ENCODE measurements around the gene TTLL11. TPM values are rescaled to one million over a fixed set of nuclear protein-coding genes. Genes with fewer than 3 reads are reported as not detected.

TTLL11 gene
- total and polyA plus RNA-seq, 4 donors = 3.6 to 7.8 (median 5.9) TPM

GRCh38 chr9:121876255-121876654 lies 216.9 kb downstream of the TTLL11 start:
- no peak overlapping the region for H3K9ac ChIP-seq (ENCODE audit: insufficient read depth in 1 of 2, low read length in 2 of 2)
- no peak for ATAC-seq (ENCODE audit: insufficient read depth, low FRiP score)
- H3K4me1 ChIP-seq (ENCODE audit: control insufficient read depth in 5 of 5, insufficient read depth in 5 of 5, low read length in 5 of 5) = peaks cover 0 to 3% (median 0%) of the 10 kb centered on the region in 5 donors
- no peak overlapping the region for H3K27ac ChIP-seq (ENCODE audit: low read depth in 1 of 2, low read length in 1 of 2)
- TF ChIP-seq, protein P1, sequence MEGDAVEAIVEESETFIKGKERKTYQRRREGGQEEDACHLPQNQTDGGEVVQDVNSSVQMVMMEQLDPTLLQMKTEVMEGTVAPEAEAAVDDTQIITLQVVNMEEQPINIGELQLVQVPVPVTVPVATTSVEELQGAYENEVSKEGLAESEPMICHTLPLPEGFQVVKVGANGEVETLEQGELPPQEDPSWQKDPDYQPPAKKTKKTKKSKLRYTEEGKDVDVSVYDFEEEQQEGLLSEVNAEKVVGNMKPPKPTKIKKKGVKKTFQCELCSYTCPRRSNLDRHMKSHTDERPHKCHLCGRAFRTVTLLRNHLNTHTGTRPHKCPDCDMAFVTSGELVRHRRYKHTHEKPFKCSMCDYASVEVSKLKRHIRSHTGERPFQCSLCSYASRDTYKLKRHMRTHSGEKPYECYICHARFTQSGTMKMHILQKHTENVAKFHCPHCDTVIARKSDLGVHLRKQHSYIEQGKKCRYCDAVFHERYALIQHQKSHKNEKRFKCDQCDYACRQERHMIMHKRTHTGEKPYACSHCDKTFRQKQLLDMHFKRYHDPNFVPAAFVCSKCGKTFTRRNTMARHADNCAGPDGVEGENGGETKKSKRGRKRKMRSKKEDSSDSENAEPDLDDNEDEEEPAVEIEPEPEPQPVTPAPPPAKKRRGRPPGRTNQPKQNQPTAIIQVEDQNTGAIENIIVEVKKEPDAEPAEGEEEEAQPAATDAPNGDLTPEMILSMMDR (IDR thresholded peaks at IDR 0.05; ENCODE audit: control extremely low read depth, extremely low read depth) = no peak
- no peaks in the 10 kb centered on the region for H3K36me3 ChIP-seq (ENCODE audit: control insufficient read depth in 4 of 4, insufficient read depth in 4 of 4, low read length in 4 of 4)
- WGBS, 2 donors = 86 to 89% methylated on average over 2 of the region's 2 CpGs
- DNase-seq = no peak
- H3K4me3 ChIP-seq = no peak overlapping the region
- H3K27me3 ChIP-seq (ENCODE audit: control insufficient read depth in 3 of 3, insufficient read depth in 3 of 3, low read length in 2 of 3) = no peaks in the 10 kb centered on the region
- no peaks in the 10 kb centered on the region for H3K9me3 ChIP-seq (ENCODE audit: control insufficient read depth in 4 of 4, insufficient read depth in 3 of 4, low read length in 3 of 4)

GRCh38 chr9:121874524-121874923 lies 218.6 kb downstream of the TTLL11 start:
- no peaks in the 10 kb centered on the region for H3K9me3 ChIP-seq (ENCODE audit: control insufficient read depth in 4 of 4, insufficient read depth in 3 of 4, low read length in 3 of 4)
- no peak overlapping the region for H3K4me3 ChIP-seq
- H3K4me1 ChIP-seq (ENCODE audit: control insufficient read depth in 5 of 5, insufficient read depth in 5 of 5, low read length in 5 of 5) = peaks cover 0 to 3% (median 0%) of the 10 kb centered on the region in 5 donors
- H3K36me3 ChIP-seq (ENCODE audit: control insufficient read depth in 4 of 4, insufficient read depth in 4 of 4, low read length in 4 of 4) = peaks cover 0 to 2% (median 0%) of the 10 kb centered on the region in 4 donors
- H3K9ac ChIP-seq (ENCODE audit: insufficient read depth in 1 of 2, low read length in 2 of 2) = no peak overlapping the region
- 95 to 96% methylated on average over 6 of the region's 6 CpGs for WGBS, 2 donors
- no peak for ATAC-seq (ENCODE audit: insufficient read depth, low FRiP score)
- no peaks in the 10 kb centered on the region for H3K27me3 ChIP-seq (ENCODE audit: control insufficient read depth in 3 of 3, insufficient read depth in 3 of 3, low read length in 2 of 3)
- DNase-seq = no peak
- H3K27ac ChIP-seq (ENCODE audit: low read depth in 1 of 2, low read length in 1 of 2) = no peak overlapping the region
- TF ChIP-seq, protein P1 (IDR thresholded peaks at IDR 0.05; ENCODE audit: control extremely low read depth, extremely low read depth) = no peak

DNA sequence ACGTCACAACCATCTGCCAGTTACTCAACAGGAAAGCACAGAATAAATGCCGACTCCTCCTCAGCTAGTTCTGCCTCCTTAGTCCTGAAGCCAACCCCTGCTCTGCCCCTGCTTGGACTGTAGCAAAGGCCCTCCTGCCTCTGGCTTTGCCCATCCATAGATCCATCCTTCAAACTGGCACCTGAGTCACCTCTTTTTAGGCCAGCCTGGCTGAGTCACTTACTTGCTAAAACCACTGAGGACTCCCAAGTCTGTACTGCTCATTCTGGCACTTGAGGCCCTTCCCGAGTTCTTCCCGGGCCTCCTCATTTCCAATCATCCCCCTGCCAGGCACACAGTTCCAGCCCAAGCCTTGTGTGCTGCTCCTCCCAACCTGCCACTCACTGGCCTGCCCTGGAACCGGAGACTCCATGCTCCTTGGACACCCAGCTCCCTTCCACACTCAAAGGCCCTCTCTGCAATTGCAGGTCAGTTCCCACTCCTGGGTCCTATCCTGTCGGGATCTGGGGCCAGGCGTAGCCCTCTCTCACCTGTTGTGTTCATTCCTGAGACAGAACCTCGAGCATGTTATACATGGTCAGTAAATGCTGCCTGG lies 221.6 kb downstream of the TTLL11 start:
- Histone ChIP-seq H3K27ac (ENCODE audit: low read depth in 1 of 2, low read length in 1 of 2) (no peak overlapping the region), H3K4me1 (ENCODE audit: control insufficient read depth in 5 of 5, insufficient read depth in 5 of 5, low read length in 5 of 5) (peaks cover 0 to under 1% (median 0%) of the 10 kb centered on the region in 5 donors), H3K9ac (ENCODE audit: insufficient read depth in 1 of 2, low read length in 2 of 2) (no peak overlapping the region), H3K36me3 (ENCODE audit: control insufficient read depth in 4 of 4, insufficient read depth in 4 of 4, low read length in 4 of 4) (peaks cover 0 to 2% (median 0%) of the 10 kb centered on the region in 4 donors), H3K27me3 (ENCODE audit: control insufficient read depth in 3 of 3, insufficient read depth in 3 of 3, low read length in 2 of 3) (no peaks in the 10 kb centered on the region), H3K4me3 (no peak overlapping the region), H3K9me3 (ENCODE audit: control insufficient read depth in 4 of 4, insufficient read depth in 3 of 4, low read length in 3 of 4) (no peaks in the 10 kb centered on the region)
- WGBS, 2 donors = 77 to 89% methylated on average over 8 of the region's 8 CpGs
- TF ChIP-seq, protein P1 (IDR thresholded peaks at IDR 0.05; ENCODE audit: control extremely low read depth, extremely low read depth) = no peak
- DNase-seq (no peak), ATAC-seq (ENCODE audit: insufficient read depth, low FRiP score) (no peak)

DNA sequence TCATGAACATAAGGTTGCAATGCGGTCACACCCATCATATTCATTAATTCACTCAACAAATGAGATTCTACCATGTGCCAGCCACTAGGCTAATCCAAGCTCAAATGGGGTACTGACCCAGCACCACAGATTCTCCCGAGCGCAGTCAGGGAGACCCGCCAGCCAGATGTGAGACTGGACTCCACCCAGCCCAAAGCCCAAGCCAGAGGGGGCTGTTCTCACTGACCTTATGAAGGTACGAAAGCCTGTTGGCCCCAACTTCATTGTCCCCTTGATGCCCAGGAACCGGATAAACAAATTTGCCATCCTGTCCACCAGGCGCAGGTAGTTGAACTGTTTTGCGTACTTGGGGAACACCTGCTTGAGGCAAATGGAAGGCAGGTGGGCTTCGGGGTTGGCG lies 222.8 kb downstream of the TTLL11 start:
- DNase-seq = no peak
- 97 to 98% methylated on average over 10 of the region's 10 CpGs for WGBS, 2 donors

More for the DNA sequence above, 222.8 kb downstream of the TTLL11 start:
- Histone ChIP-seq H3K27ac (ENCODE audit: low read depth in 1 of 2, low read length in 1 of 2) (no peak overlapping the region), H3K36me3 (ENCODE audit: control insufficient read depth in 4 of 4, insufficient read depth in 4 of 4, low read length in 4 of 4) (peaks cover 0 to 2% (median 0%) of the 10 kb centered on the region in 4 donors), H3K4me3 (no peak overlapping the region), H3K9ac (ENCODE audit: insufficient read depth in 1 of 2, low read length in 2 of 2) (no peak overlapping the region), H3K27me3 (ENCODE audit: control insufficient read depth in 3 of 3, insufficient read depth in 3 of 3, low read length in 2 of 3) (no peaks in the 10 kb centered on the region), H3K4me1 (ENCODE audit: control insufficient read depth in 5 of 5, insufficient read depth in 5 of 5, low read length in 5 of 5) (no peaks in the 10 kb centered on the region), H3K9me3 (ENCODE audit: control insufficient read depth in 4 of 4, insufficient read depth in 3 of 4, low read length in 3 of 4) (no peaks in the 10 kb centered on the region)
- TF ChIP-seq, protein P1 (IDR thresholded peaks at IDR 0.05; ENCODE audit: control extremely low read depth, extremely low read depth) = no peak
- ATAC-seq (ENCODE audit: insufficient read depth, low FRiP score) = no peak
